ENCODE results near the gene PRKRA. TPM values are rescaled to one million over a fixed set of nuclear protein-coding genes. Genes with fewer than 3 reads are reported as not detected.

Gene PRKRA
- polyA plus RNA-seq (2012; ENCODE audit: insufficient read length, low read depth) = 56.5 TPM

GRCh38 chr2:178450774-178451525 is at the start of gene PRKRA, which contains the start of gene PJVK:
TSS of gene PRKRA (minus strand) at chr2:178451175. CDS start at chr2:178451030, 145 bp downstream.
TSS of gene PJVK (plus strand) at chr2:178451378. CDS start at chr2:178453410, 2,032 bp downstream.
- TF ChIP-seq POLR2AphosphoS5 (IDR thresholded peaks at IDR 0.05; ENCODE audit: low read depth, low read length) (peak; percentile 91), FOXP2 (optimal IDR thresholded peaks at IDR 0.05; ENCODE audit: borderline replicate concordance, extremely low read depth, extremely low read length, insufficient read depth) (no peak), SIN3A (IDR thresholded peaks at IDR 0.05; ENCODE audit: borderline replicate concordance, insufficient read depth, low read length) (peak; percentile 59; the same call in 1 of the 2 replicates), TAF1 (IDR thresholded peaks at IDR 0.05; ENCODE audit: borderline replicate concordance, insufficient read depth, low read length) (no peak)
- TF ChIP-seq, protein P1, sequence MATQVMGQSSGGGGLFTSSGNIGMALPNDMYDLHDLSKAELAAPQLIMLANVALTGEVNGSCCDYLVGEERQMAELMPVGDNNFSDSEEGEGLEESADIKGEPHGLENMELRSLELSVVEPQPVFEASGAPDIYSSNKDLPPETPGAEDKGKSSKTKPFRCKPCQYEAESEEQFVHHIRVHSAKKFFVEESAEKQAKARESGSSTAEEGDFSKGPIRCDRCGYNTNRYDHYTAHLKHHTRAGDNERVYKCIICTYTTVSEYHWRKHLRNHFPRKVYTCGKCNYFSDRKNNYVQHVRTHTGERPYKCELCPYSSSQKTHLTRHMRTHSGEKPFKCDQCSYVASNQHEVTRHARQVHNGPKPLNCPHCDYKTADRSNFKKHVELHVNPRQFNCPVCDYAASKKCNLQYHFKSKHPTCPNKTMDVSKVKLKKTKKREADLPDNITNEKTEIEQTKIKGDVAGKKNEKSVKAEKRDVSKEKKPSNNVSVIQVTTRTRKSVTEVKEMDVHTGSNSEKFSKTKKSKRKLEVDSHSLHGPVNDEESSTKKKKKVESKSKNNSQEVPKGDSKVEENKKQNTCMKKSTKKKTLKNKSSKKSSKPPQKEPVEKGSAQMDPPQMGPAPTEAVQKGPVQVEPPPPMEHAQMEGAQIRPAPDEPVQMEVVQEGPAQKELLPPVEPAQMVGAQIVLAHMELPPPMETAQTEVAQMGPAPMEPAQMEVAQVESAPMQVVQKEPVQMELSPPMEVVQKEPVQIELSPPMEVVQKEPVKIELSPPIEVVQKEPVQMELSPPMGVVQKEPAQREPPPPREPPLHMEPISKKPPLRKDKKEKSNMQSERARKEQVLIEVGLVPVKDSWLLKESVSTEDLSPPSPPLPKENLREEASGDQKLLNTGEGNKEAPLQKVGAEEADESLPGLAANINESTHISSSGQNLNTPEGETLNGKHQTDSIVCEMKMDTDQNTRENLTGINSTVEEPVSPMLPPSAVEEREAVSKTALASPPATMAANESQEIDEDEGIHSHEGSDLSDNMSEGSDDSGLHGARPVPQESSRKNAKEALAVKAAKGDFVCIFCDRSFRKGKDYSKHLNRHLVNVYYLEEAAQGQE (IDR thresholded peaks at IDR 0.05; ENCODE audit: insufficient read depth in 1 of 2, low read depth in 2 of 2, low read length in 2 of 2) = peak in 1 of 2 experiments; percentile 36; a peak in 1 of 4 replicates

GRCh38 chr2:178499640-178500039 is 48.7 kb upstream of the PRKRA start:
- no peak for TF ChIP-seq FOXP2 (optimal IDR thresholded peaks at IDR 0.05; ENCODE audit: borderline replicate concordance, extremely low read depth, extremely low read length, insufficient read depth)
- TF ChIP-seq POLR2AphosphoS5 (IDR thresholded peaks at IDR 0.05; ENCODE audit: low read depth, low read length) = no peak
- TF ChIP-seq SIN3A (IDR thresholded peaks at IDR 0.05; ENCODE audit: borderline replicate concordance, insufficient read depth, low read length) = no peak
- TF ChIP-seq, protein P1 (IDR thresholded peaks at IDR 0.05; ENCODE audit: insufficient read depth in 1 of 2, low read depth in 2 of 2, low read length in 2 of 2) = no peak
- no peak for TF ChIP-seq TAF1 (IDR thresholded peaks at IDR 0.05; ENCODE audit: borderline replicate concordance, insufficient read depth, low read length)

- TF ChIP-seq POLR2AphosphoS5 (IDR thresholded peaks at IDR 0.05; ENCODE audit: low read depth, low read length) = no peak
- TF ChIP-seq SIN3A (IDR thresholded peaks at IDR 0.05; ENCODE audit: borderline replicate concordance, insufficient read depth, low read length) = no peak
- no peak for TF ChIP-seq TAF1 (IDR thresholded peaks at IDR 0.05; ENCODE audit: borderline replicate concordance, insufficient read depth, low read length)
- no peak for TF ChIP-seq FOXP2 (optimal IDR thresholded peaks at IDR 0.05; ENCODE audit: borderline replicate concordance, extremely low read depth, extremely low read length, insufficient read depth)
- TF ChIP-seq, protein P1 (IDR thresholded peaks at IDR 0.05; ENCODE audit: insufficient read depth in 1 of 2, low read depth in 2 of 2, low read length in 2 of 2) = no peak
Measured at GRCh38 chr2:178498137-178498536, 47.2 kb upstream of the PRKRA start.

DNA sequence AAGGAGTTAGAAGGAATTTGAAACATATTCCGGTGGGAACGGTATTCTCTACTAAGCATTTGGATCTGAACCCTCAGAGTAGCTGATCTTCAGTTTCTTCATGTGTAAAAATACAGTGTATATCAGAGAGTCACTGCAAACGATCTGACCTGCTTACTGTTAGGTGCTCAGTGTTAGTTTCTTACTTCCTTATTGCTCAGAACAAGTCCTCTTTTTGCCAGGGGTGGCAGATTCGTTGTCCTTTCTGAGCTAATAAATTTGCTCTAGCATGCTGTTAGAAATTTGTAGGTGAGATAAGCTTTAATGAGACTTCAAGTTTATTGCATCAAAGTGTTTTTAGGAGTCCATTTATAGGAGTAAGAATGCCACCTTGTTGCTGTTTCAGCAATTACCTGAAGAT is 45.1 kb upstream of the PRKRA start:
- TF ChIP-seq POLR2AphosphoS5 (IDR thresholded peaks at IDR 0.05; ENCODE audit: low read depth, low read length) (no peak), FOXP2 (optimal IDR thresholded peaks at IDR 0.05; ENCODE audit: borderline replicate concordance, extremely low read depth, extremely low read length, insufficient read depth) (no peak), TAF1 (IDR thresholded peaks at IDR 0.05; ENCODE audit: borderline replicate concordance, insufficient read depth, low read length) (no peak), SIN3A (IDR thresholded peaks at IDR 0.05; ENCODE audit: borderline replicate concordance, insufficient read depth, low read length) (no peak)
- TF ChIP-seq, protein P1 (IDR thresholded peaks at IDR 0.05; ENCODE audit: insufficient read depth in 1 of 2, low read depth in 2 of 2, low read length in 2 of 2) = no peak
